Stimulated activated CD8-positive, alpha-beta memory T cell treated with anti-CD3 and anti-CD28 coated beads, Interleukin-12 subunit alpha, Interleukin-12 subunit beta, amount 100 ng/mL, for 24 hours (primary cell): ENCODE data around the gene FGF11.
"Not testable (repeated sequence)": the region's sequence is repeated elsewhere in the genome, so short reads cannot be mapped to it uniquely, and the experiment has no call there.

Source experiments
- DNase-seq: peaks from one replicate; pipeline ENCODE4 v3.0.0-alpha.2; 2020; ENCODE audit errors: extremely low read depth

Gene FGF11

DNA sequence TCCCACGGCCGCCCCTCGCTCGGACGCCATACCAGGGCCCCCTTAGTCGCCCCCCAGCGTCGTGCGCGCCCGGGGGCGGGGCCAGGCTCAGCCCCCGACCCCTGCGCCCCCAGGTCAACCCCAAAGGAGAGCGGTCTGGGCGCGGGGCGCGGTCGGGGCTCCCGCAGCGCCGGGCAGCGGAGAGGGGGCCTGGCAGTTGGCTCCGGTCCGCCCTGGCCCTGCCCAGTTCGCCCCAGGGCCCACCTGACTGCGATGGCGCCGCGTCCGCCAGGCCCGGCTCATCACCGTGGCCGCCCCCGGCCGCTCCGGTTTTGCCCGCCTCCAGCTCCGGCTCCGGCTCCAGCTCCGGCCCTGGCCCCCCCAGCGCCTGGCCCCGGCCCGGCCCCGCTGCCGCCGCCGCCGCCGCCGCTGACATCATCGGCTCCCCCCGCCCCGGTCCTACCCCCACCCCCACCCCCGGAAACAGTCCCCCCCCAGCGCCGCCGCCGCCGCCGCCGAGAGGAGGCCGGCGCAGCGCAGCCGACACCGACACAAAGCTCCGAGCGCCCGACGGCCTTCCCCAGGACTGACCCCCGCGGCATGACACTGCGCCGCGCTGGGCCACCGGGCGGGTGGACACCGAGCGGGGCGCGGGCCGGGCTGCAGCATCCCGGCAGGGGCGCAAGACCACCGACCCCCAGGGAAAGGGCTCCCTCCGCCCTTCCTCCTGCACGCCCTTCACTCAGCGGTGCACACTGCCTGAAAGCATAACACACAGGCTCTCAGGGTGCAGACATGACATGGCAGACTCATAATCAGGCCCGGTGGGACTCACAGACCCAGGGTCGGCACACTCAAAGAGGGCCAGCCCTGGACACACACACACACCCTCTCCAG is 40.1 kb downstream of the FGF11 start, which contains the start of gene ZBTB4:
Gene ZBTB4, minus strand, starts transcription at position 419 of the 876 bp plus-strand sequence. CDS start 12,830 bp downstream, outside the sequence.
- no peak for DNase-seq

DNA sequence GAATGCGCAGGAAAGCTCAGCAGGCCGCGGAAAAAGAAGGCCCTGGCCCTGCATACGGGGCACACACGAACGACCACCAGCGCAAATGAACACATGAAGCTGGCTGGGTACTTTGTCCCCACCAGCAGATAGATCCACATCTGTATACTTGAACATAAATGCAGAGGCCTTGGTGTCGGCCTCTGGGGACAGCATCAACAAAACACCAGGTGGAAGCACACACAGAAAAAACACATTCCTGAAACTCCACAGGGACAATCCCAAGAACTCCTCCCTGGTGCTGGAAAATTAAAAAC is 40.7 kb downstream of the FGF11 start:
- no peak for DNase-seq

DNA sequence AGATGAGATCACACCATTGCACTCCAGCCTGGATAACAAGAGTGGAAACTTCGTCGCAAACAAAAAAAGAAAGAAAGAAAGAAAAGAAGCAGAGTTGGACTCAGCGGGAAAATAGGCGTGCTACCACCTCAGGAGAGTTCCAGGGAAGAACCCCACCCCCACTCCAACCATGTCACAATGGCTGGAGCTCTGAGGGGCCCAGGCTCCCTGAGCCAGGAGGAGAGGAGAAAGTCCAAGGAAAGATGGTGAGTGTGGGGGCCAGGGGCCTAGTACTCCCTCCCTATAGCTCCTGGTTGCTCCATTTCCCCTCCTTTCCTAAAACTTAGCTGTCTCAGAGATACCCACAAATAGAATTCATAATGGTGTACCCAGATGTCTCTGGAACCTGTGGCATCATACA is 42.0 kb downstream of the FGF11 start, which contains the start of gene SLC35G6:
Gene SLC35G6, plus strand, starts transcription at position 172 of the 400 bp plus-strand sequence. Its CDS starts 71 bp downstream, at position 243.
- not testable (repeated sequence) for DNase-seq

DNA sequence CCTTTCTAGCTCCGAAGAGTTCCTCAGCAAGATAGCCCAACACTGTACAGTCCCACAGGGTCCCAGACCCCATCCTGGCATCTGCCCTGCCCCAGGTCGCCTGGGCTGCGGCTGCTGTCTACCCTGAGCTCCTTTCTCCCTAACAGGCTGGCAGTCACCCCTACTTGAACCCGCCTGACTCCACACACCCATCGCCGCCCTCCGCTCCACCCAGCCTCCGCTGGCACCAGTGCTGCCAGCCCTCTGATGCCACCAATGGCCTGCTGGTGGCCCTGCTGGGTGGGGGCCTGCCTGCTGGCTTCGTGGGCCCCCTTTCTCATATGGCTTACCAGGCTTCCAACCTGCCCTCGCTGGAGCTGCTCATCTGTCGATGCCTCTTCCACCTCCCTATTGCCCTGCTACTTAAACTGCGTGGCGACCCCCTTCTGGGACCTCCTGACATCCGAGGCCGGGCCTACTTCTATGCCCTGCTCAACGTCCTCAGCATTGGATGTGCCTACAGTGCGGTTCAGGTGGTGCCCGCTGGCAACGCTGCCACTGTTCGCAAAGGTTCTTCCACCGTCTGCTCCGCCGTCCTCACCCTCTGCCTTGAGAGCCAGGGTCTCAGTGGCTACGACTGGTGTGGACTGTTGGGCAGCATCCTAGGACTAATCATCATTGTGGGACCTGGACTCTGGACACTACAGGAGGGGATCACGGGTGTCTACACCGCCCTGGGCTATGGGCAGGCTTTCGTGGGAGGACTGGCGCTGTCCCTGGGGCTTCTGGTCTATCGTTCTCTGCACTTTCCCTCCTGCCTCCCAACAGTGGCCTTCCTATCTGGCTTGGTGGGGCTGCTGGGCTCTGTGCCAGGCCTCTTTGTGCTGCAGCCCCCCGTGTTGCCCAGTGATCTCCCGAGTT is 42.8 kb downstream of the FGF11 start:
- DNase-seq, result not testable (repeated sequence)

DNA sequence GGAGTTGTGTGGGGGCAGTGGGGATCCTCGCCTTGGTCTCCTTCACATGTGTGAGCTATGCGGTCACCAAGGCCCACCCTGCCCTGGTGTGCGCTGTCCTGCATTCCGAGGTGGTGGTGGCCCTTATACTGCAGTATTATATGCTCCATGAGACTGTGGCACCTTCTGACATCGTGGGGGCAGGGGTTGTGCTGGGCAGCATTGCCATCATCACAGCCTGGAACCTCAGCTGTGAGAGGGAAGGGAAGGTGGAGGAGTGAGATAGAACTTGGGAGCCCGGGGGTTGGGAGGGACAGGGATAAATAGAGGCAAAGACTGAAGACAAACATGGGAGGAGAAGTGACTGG is 43.4 kb downstream of the FGF11 start:
- DNase-seq, result not testable (repeated sequence)

DNA sequence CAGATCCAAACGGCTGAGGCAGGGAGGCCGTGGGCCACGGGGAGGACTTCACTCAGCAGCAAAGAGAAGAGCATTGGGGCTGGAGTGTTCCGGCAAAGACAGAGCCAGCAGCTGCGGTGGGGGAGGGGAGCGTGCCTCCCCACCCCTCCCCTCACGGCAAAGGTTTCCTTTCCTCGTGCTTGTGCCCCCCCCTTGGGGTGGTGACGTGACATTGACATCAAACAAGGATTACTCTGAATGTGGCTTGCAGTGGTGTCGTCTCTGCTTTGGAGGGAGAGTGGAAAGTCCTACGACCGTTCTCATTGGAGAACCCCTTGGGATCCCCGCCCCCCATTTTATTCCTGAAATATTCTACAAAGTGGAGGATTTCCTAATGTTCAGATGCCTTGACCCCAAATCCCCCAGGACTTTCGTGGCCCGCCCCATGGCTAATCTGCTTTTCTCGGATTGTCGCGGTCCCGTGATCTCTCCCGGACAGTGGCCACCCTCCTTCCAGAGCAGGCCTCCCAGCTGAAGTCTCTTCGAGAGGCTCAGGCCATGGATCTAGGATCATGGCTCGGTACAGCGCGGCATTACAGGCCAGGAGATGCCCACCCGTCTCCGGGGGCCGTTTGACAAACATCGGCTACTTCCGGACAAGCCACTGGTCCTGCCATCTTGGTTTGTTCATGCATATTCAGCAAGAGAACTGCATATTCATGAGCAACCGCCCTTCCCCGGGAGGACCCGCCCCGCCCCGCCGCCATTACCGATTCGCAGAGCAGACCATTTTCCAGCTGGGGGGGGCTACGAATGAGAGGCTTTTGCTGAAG is 44.1 kb downstream of the FGF11 start:
- peak; percentile 79 for DNase-seq

DNA sequence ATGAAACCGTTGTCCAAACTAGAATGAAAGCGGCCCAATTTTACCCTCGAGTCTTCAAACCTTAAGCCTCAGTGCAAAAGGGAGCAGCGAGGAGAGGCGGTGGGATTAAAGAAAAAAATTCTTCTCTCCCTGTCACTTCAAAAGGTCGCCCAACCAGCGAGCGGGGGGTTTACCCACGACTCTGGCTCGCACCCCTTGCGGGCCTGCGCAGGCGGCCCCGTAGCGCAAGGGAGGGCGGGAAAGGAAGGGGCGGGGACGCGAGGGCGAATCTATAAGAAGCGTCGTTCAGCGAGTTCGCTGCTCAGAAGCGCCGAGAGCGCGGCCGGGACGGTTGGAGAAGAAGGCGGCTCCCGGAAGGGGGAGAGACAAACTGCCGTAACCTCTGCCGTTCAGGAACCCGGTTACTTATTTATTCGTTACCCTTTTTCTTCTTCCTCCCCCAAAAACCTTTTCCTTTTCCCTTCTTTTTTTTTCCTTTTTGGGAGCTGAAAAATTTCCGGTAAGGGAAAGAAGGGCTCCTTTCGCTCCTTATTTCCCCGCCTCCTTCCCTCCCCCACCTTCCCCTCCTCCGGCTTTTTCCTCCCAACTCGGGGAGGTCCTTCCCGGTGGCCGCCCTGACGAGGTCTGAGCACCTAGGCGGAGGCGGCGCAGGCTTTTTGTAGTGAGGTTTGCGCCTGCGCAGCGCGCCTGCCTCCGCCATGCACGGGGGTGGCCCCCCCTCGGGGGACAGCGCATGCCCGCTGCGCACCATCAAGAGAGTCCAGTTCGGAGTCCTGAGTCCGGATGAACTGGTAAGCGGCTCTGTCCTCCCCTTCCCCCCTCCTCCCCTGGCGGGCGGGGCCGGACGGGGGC is 45.0 kb downstream of the FGF11 start, which contains the start of gene POLR2A:
Gene POLR2A, plus strand, starts transcription at position 300 of the 852 bp plus-strand sequence.
- peak; percentile 92 for DNase-seq

DNA sequence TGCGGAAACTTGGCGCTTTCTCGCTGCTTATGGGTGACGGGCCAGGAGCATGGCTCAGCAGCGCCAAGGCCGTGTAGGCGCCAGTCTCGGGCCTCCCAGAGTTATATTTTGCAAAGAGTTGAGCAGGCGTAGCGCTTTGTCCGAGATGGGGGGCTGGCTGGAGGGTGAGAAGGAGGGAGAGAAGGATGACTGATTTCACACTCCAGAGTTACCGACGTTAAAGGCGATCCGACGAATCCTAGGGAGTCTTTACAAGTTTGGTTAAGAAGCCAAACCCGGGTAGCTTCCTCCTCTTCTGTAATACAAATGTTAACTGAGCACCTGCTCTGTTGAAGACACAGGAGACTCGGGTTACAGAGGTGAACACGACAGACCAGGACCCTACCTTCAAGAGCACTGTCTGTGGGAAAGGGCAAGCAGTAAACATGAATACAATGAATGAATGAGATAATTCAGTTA is 45.6 kb downstream of the FGF11 start:
- no peak for DNase-seq

DNA sequence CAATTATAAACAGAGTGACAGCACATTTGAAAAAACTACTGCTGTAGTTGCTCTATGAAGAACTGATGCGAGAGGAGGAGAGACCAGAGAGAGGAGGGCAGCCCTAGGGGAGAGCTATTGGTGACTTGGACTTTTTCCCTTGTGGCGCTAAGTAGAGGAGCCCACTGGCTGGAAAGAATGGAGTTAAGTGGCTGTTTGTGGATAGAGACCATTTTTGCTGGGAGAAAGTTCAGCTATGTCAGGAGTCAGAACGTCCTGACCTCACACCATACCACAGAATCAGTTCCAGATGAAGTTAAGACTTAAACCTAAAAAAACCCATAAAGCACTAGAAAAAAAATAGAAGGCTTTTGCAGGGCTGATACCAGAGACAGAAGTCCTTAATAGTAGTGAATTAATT is 46.9 kb downstream of the FGF11 start:
- DNase-seq, result no peak

DNA sequence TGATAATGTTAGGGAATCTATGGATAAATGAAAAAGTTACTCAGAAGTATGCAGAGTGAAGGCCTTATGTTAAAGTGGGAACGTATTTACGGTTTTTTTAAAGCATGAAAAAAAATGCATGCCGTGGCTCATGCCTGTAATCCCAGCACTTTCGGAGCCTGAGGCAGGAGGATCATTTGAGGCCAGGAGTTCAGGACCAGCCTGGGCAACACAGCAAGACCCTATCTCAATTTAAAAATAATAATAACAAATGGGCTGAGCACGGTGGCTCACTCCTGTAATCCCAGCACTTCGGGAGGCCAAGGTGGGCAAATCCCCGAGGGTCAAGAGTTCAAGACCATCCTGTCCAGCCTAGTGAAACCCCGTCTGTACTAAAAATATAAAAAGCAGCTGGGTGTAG is 50.8 kb downstream of the FGF11 start:
- no peak for DNase-seq

DNA sequence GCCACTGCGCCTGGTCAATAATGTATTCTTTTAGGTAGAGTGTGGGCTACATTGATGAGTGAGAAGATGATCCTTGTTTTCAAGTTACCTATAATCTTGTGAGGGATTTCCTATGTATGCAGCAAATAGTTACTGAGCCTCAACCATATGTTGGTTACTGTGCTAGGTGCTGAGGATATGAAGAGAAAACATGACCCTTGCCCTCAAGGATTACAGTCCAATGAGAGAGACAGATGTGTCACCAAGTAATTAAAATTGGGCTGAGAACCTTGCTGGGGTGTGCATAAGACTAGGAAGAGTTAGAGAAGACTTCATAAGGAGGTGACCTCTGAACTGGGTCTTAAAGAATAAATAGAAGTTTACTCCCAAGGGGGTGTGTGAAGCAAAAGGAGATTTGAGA is 52.3 kb downstream of the FGF11 start:
- no peak for DNase-seq

DNA sequence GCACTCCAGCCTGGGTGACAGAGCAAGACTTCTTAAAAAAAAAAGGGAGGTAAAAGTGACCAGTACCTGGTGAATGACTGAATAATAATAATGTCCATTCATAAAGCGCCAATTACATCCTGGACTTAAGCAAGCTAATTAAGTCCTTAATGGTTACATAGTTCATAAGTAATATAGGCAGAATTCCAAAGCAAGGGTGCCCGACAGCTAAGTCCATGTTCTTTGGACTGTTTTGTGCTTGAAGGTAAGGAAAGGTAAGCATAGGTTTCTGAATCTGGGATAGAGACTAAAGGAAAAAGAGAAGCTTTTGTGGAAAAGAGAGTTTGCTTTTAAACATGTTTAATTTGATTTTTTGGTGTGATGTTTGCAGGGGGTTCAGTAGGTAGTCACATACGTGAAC is 54.6 kb downstream of the FGF11 start:
- DNase-seq, result no peak
